Breast epithelium (tissue), 3 donors: Measurements from ENCODE around the gene FLT4.

Experiments
- POLR2A ChIP-seq: fragments of 450-650 bp; IDR thresholded peaks from one replicate; pipeline ENCODE4 v1.6.1; 2016; ENCODE audit warnings: antibody characterized with exemption, mild to moderate bottlenecking, moderate library complexity
- POLR2AphosphoS5 ChIP-seq, 3 donors: sonication (generic); formaldehyde crosslinking; IDR thresholded peaks; one replicate each; pipeline ENCODE4 v1.6.1; 2017; ENCODE audit warnings: antibody characterized with exemption in 3 of 3
- TF ChIP-seq, protein P1 (sequence below), 3 donors: fragments of 450-650 bp; IDR thresholded peaks; one replicate each; pipeline ENCODE4 v1.5.1; 2016 to 2017; ENCODE audit warnings: antibody characterized with exemption in 3 of 3, mild to moderate bottlenecking in 3 of 3, moderate library complexity in 3 of 3

DNA sequence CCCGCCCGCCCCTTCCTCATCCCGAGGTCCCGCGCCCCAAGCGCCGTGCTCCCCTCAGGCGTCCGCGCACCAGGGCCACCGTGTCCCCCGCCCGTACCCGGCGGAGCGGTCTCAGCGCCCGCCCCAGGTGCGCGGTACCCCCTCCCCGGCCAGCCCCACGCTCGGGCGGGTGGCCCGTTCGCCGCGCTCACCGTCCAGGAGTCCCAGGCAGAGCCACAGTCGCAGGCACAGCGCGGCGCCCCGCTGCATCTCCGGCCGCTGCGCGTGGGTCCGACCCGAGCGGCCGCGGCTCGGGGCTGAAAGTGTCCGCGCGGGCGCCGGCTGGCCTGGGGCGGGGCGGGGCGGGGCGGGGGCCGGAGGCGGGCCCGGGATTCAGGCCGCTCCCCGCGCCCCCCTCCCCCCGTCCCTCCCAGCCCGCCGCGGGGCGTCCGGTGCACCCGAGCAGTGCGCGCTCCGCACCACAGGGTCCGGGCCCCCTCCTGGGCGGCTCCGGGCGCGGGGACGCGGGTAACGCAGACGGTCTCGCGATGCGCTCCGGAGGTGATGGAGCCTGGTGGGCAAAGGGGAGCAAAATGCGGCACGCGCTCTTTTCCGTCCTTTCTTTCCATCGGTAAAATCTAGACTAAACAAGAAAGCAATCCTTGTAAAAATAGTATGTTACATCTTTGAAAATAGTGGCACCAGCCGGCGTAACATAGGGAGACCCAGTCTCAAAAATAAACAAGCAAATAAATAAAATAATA lies at the start of gene FLT4:
- no peak for TF ChIP-seq POLR2AphosphoS5 (IDR thresholded peaks at IDR 0.05)
- TF ChIP-seq POLR2A: no peak
- TF ChIP-seq, protein P1, sequence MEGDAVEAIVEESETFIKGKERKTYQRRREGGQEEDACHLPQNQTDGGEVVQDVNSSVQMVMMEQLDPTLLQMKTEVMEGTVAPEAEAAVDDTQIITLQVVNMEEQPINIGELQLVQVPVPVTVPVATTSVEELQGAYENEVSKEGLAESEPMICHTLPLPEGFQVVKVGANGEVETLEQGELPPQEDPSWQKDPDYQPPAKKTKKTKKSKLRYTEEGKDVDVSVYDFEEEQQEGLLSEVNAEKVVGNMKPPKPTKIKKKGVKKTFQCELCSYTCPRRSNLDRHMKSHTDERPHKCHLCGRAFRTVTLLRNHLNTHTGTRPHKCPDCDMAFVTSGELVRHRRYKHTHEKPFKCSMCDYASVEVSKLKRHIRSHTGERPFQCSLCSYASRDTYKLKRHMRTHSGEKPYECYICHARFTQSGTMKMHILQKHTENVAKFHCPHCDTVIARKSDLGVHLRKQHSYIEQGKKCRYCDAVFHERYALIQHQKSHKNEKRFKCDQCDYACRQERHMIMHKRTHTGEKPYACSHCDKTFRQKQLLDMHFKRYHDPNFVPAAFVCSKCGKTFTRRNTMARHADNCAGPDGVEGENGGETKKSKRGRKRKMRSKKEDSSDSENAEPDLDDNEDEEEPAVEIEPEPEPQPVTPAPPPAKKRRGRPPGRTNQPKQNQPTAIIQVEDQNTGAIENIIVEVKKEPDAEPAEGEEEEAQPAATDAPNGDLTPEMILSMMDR (IDR thresholded peaks at IDR 0.05): no peak
